Myocyte (in vitro differentiated cells): ENCODE data around the gene LHFPL3. TPM values are rescaled to one million over a fixed set of nuclear protein-coding genes. Genes with fewer than 3 reads are reported as not detected.
"Not testable (repeated sequence)": the region's sequence is repeated elsewhere in the genome, so short reads cannot be mapped to it uniquely, and the experiment has no call there.

Experiments
- DNase-seq: peaks from one replicate; pipeline ENCODE4 v3.0.0-alpha.2; 2012; ENCODE audit warnings: low read depth
- total RNA-seq: library from RNA; depleted of rRNA; stranded (reverse); fragments of >200 nt; gene quantifications from 2 replicates; pipeline ENCODE4 v1.2.3, GENCODE V29; 2014

The LHFPL3 gene
- total RNA-seq, 1 donor from 2014 or later, result not detected

DNA sequence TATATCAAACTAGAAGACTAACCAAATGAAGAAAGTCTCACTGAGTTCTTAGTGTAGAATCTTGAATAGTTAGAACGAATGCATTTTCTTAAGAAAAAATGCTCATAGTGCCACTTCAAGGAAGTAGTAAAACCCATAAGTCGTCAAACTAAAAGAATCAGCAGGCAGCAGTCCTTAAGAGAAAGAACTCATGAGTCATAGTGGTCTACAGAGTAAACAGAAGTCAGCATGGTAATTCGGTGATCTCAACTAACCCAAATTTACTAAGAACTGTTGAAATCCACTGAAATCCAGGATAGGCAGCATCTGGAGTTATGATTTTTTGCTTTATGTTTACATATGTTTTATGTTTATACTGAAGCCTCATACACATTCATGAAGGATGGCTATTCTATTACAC, 256.2 kb downstream of the LHFPL3 start:
- DNase-seq, result no peak

DNA sequence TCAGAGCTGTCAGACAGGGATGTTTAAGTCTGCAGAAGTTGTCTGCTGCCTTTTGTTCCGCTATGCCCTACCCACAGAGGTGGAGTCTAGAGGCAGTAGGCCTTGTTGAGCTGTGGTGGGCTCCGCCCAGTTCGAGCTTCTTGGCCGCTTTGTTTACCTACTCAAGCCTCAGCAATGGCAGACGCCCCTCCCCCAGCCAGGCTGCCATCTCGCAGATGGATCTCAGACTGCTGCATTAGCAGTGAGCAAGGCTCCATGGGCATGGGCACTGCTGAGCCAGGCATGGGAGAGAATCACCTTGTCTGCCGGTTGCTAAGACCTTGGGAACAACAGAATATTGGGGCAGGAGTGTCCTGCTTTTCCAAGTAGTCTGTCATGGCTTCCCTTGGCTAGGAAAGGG, 267.2 kb downstream of the LHFPL3 start:
- DNase-seq, result not testable (repeated sequence)

DNA sequence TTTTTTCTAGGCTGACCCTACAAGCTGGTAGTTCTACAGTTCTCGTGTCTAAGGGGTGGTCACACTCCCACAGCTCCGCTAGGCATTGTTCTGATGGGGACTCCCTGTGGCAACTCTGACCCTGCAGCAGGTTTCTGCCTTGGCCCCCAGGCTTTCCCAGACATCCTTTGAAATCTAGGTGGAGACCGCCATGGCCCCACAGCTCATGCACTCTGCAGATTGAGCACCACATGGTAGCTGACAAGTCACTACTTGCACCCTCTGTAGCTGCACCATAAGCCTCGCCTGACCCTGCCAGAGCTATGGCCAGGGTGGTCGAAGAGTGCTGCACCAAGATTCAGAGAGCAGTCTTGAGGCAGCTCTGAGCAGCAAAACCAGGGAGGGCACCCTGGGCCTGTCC, 275.6 kb downstream of the LHFPL3 start:
- DNase-seq, result no peak

GRCh38 chr7:104604706-104605105, 276.3 kb downstream of the LHFPL3 start:
- no peak for DNase-seq

GRCh38 chr7:104621321-104621720, 292.9 kb downstream of the LHFPL3 start:
- DNase-seq, result no peak

DNA sequence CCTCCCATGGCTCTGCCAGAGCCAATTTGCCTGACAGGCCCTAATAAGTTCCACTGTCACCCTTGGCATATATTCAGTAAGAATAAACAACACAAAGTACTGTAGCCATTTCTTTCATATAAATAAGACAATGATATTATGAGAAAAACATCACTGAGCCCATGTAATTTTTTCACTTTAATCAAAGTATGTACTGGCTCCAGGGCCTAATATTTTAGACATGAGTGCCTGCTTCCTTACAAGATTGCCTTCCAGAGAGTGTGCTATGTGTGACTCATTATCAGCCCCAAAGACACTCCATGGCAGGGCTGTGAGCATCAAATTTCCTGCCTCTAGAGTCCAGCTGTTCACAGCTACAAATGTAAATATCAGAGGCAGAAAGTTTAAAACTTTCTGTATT, 297.6 kb downstream of the LHFPL3 start:
- no peak for DNase-seq

GRCh38 chr7:104627516-104627915, 299.1 kb downstream of the LHFPL3 start:
- DNase-seq, result peak; percentile 63

GRCh38 chr7:104628017-104628416, 299.6 kb downstream of the LHFPL3 start:
- DNase-seq, result no peak

GRCh38 chr7:104629408-104629807, 301.0 kb downstream of the LHFPL3 start:
- no peak for DNase-seq

DNA sequence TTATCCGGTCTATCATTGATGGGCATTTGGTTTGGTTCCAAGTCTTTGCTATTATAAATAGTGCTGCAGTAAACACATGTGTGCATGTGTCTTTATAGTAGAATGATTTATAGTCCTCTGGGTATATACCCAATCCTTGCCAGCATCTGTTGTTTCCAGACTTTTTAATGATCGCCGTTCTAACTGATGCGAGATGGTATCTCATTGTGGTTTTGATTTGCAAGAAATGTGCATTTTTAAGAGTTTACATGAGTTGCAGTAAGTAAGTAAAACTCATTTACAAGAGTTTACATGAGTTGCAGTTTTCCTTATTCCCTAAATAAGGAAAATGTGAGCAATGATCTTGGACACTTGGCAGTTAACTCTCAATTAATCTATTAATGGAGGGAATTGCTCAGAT, 312.1 kb downstream of the LHFPL3 start:
- no peak for DNase-seq

- no peak for DNase-seq
Observed at GRCh38 chr7:104642560-104642959, 314.2 kb downstream of the LHFPL3 start.

- peak; percentile 14 for DNase-seq
Observed at GRCh38 chr7:104643587-104644217, 315.3 kb downstream of the LHFPL3 start.

DNA sequence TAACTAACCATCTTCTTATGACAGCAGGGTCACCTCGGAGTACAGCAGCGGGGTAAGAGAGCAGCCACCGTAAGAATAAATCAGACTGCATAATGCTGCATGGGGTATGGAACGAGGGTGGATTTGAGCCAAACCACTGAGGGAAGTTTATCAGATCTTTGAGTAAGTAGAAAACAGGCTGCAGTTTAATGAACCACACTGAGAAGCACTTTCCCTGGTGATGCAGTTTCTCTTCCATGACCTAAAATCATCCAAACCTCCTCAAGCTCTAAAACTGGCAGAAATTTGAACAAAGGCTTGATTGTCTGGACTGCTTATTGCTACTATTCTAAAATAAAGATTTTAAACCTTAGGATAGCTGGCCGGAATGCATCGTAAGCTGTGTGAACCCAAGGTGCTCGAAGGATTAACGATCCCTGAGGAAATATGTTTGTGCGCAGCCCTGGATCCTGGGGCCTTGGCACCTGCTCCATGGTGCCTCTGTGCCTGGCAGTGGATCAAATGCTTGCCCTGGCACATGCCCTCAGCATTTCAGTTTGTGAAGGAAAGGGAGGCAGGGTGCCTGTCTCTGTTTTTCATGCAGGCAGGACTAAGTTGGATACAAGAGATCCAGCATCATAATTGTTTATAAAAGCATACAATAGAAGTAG, 322.7 kb downstream of the LHFPL3 start:
- DNase-seq, result no peak

- no peak for DNase-seq
Observed at GRCh38 chr7:104652434-104652833, 324.0 kb downstream of the LHFPL3 start.

GRCh38 chr7:104652865-104653264, 324.5 kb downstream of the LHFPL3 start:
- no peak for DNase-seq

- DNase-seq, result peak; percentile 3
Observed at GRCh38 chr7:104653825-104654401, 325.5 kb downstream of the LHFPL3 start.

DNA sequence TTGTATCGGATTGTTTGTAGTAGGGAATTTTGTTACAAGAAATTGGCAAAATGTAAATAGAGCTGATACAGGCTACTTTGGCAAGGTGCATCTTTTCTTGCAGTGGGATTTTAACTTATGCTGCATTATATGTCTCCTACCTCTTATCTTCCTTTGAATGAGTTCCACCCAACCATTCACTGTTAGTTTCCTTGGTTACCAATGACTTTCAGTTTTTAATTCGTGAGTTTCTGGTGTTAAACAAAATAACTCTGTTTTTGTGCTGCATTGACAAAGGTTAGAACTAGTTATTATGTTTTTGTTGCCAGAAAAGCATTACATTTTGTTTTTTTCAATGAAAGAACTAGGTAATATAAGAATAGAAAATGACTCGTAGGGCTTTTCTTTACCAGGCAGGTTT, 327.2 kb downstream of the LHFPL3 start:
- DNase-seq, result no peak

GRCh38 chr7:104656467-104656866, 328.1 kb downstream of the LHFPL3 start:
- DNase-seq, result no peak

DNA sequence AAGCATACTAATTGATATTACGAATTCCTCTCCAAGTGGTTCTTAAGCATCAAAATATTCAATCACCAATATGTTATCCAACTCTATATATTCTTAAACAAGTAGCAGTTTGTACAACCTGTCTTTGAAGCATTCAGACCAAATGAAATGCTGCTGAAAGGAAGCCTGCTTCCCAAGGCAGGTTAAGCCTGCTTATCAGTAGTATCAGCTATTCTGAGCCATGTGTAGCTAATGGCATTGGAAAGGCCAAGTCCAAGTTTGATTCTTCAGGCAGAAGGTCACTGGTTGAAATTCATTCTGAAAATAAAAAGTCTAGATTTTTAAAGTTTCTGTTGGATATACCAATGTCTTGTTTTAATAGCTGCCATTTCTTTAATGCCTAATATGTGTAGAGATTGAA, 328.7 kb downstream of the LHFPL3 start:
- DNase-seq, result no peak

GRCh38 chr7:104661575-104661974, 333.2 kb downstream of the LHFPL3 start:
- no peak for DNase-seq

DNA sequence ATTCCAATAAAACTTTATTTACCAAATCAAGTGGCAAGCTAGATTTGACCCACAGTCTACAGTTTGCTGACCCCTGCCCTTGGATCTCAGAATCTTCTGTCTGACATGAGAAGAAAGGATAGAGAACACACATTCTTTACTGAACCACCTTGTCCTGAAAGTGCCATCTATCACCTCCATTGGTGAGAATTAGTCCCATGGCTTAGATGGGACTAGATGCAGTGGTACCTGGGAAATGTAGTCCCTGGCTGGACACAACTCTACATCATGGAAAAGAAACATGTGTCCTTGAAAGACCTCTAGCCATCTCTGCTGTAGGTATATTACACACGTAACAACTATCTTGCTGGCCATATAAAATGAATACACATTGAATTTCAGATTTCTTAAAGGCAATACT, 336.2 kb downstream of the LHFPL3 start:
- DNase-seq, result no peak

DNA sequence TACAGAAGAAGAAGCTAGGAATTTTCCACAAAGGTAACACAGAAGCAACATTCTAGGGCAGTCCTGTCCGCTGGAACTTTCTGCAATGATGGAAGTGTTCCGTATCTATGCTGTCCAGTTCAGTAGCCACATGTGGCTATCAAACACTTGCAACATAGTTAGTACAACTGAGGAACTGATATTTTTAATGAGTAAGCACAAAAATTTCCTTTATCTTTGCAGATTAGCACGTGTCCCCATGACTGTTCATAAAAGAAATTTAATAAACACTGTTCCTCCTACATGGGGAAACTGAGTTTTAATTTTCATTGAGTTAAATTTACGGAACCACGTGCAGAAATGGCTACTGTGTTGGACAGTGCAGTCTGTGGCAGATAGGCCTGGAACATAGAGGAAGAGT, 349.2 kb downstream of the LHFPL3 start:
- DNase-seq, result no peak

DNA sequence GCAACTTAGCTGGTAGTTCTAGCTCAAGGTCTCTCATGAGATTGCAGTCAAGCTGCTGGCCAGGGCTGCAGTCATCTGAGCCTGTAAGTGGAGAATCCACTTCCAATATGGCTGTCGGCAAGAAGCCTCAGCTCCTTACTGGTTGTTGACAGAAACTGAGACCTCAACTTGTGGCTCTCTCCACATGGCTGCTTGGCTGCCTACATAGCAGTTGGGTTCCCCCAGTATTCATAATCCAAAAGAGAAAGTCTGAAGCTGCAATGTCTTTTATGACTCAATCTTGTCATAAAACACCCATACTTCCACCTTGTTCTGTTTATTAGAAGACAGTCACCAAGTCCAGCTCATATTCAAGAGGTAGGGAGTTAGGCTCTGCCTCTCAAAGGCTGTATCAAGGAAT, 350.7 kb downstream of the LHFPL3 start:
- DNase-seq, result no peak
